IMR-90 (cell line): ENCODE results near the gene COPS9. TPM values are rescaled to one million over a fixed set of nuclear protein-coding genes. Genes with fewer than 3 reads are reported as not detected.

ENCODE experiments used
- ATAC-seq: fragments of 200-7000 bp; cut with Tn5 transposase; 2 replicates; pipeline ENCODE4 v1.9.1; 2020; ENCODE audit warnings: low read depth, mild to moderate bottlenecking, moderate library complexity
- BruUV-seq: library from RNA; stranded (reverse); fragments of 400-500 nt; replicated peaks from 2 replicates; lab custom pipeline; 2021; lab: Mats Ljungman, UMichigan
- CTCF ChIA-PET: fragments of 300-600 bp; formaldehyde crosslinking; extraction: SDS; loops from one replicate; lab custom pipeline; 2021; ENCODE audit warnings: antibody characterized with exemption; lab: Yijun Ruan, JAX
- POLR2A ChIA-PET: fragments of 300-600 bp; sonication (Branson Sonifier 250); formaldehyde crosslinking; loops from one replicate; lab custom pipeline; 2022; ENCODE audit warnings: antibody characterized with exemption; ENCODE audit not compliant: unreplicated experiment; lab: Charles Lee
- DNase-seq: peaks from one replicate; pipeline ENCODE4 v3.0.0; 2013
- H2AFZ ChIP-seq: replicated peaks from 2 replicates; pipeline ENCODE3; 2013; ENCODE audit warnings: low read length, mild to moderate bottlenecking; ENCODE audit not compliant: poor library complexity
- H2AK5ac ChIP-seq: 2 replicates; pipeline ENCODE4 v1.6.1; 2013; ENCODE audit warnings: low read depth, low read length, inconsistent platforms
- H2AK9ac ChIP-seq: replicated peaks from 2 replicates; pipeline ENCODE3; 2013; ENCODE audit warnings: mild to moderate bottlenecking, low read depth, low read length, moderate library complexity; ENCODE audit not compliant: poor library complexity
- H2BK120ac ChIP-seq: 2 replicates; pipeline ENCODE4 v1.6.1; 2013; ENCODE audit warnings: low read depth, low read length, inconsistent platforms
- H2BK15ac ChIP-seq: 3 replicates; pipeline ENCODE4 v1.6.1; 2013; ENCODE audit warnings: low read depth, low read length, inconsistent platforms
- H2BK20ac ChIP-seq: 2 replicates; pipeline ENCODE4 v1.6.1; 2013; ENCODE audit warnings: low read depth, mild to moderate bottlenecking, inconsistent platforms, low read length, moderate library complexity
- H2BK5ac ChIP-seq: 2 replicates; pipeline ENCODE4 v1.6.1; 2013; ENCODE audit warnings: mild to moderate bottlenecking, low read depth, low read length, inconsistent platforms; ENCODE audit not compliant: poor library complexity, severe bottlenecking
- H3K14ac ChIP-seq: replicated peaks from 2 replicates; pipeline ENCODE4 v1.6.1; 2013; ENCODE audit warnings: low read depth, low read length, inconsistent platforms
- H3K18ac ChIP-seq: 2 replicates; pipeline ENCODE4 v1.6.1; 2013; ENCODE audit warnings: low read depth, low read length, control low read depth
- H3K23ac ChIP-seq: 2 replicates; pipeline ENCODE4 v1.6.1; 2013; ENCODE audit warnings: low read depth, low read length, inconsistent platforms
- H3K27ac ChIP-seq: 2 replicates; pipeline ENCODE4 v1.5.1; 2013; ENCODE audit warnings: mild to moderate bottlenecking, control low read depth, low read length; ENCODE audit not compliant: insufficient read depth
- H3K27me3 ChIP-seq: 2 replicates; pipeline ENCODE4 v1.6.1; 2013; ENCODE audit warnings: low read length; ENCODE audit not compliant: control insufficient read depth, insufficient read depth
- H3K36me3 ChIP-seq: 2 replicates; pipeline ENCODE4 v1.6.1; 2013; ENCODE audit warnings: low read length, mixed read lengths; ENCODE audit not compliant: control insufficient read depth, insufficient read depth
- H3K4ac ChIP-seq: 2 replicates; pipeline ENCODE4 v1.6.1; 2013; ENCODE audit warnings: low read depth, low read length, inconsistent platforms
- H3K4me1 ChIP-seq: 2 replicates; pipeline ENCODE4 v1.6.1; 2013; ENCODE audit warnings: low read length, mixed read lengths; ENCODE audit not compliant: control insufficient read depth, insufficient read depth
- H3K4me2 ChIP-seq: 2 replicates; pipeline ENCODE4 v1.6.1; 2013; ENCODE audit warnings: low read depth, mild to moderate bottlenecking, control low read depth, low read length, moderate library complexity
- H3K4me3 ChIP-seq: 2 replicates; pipeline ENCODE4 v1.5.1; 2013; ENCODE audit warnings: low read depth, mild to moderate bottlenecking, control low read depth, low read length, moderate library complexity; ENCODE audit not compliant: insufficient read depth
- H3K56ac ChIP-seq: 2 replicates; pipeline ENCODE4 v1.6.1; 2013; ENCODE audit warnings: low read length, inconsistent platforms; ENCODE audit not compliant: insufficient read depth; ENCODE audit errors: extremely low read depth
- H3K79me1 ChIP-seq, 2 experiments: 2 replicates each; pipeline ENCODE4 v1.6.1; 2013; ENCODE audit warnings: low read length in 2 of 2, inconsistent platforms in 1 of 2, low read depth in 1 of 2
- H3K9ac ChIP-seq: 2 replicates; pipeline ENCODE4 v1.6.1; 2013; ENCODE audit warnings: low read depth, low read length, control low read depth
- H3K9me1 ChIP-seq: 2 replicates; pipeline ENCODE4 v1.6.1; 2013; ENCODE audit warnings: low read length, inconsistent platforms; ENCODE audit not compliant: insufficient read depth
- H3K9me3 ChIP-seq: 2 replicates; pipeline ENCODE4 v1.6.1; 2013; ENCODE audit warnings: low read length; ENCODE audit not compliant: control insufficient read depth, insufficient read depth
- H4K20me1 ChIP-seq: 2 replicates; pipeline ENCODE4 v1.6.1; 2013; ENCODE audit warnings: low read length, inconsistent platforms; ENCODE audit not compliant: insufficient read depth
- H4K5ac ChIP-seq: 2 replicates; pipeline ENCODE4 v1.6.1; 2013; ENCODE audit warnings: mild to moderate bottlenecking, low read depth, low read length, control low read depth
- H4K8ac ChIP-seq, 2 experiments: 2 replicates each; pipeline ENCODE4 v1.6.1; 2013; ENCODE audit warnings: low read depth in 2 of 2, low read length in 2 of 2, control low read depth in 1 of 2, inconsistent platforms in 1 of 2
- H4K91ac ChIP-seq: 2 replicates; pipeline ENCODE4 v1.6.1; 2013; ENCODE audit warnings: low read depth, low read length, inconsistent platforms; ENCODE audit not compliant: insufficient read depth
- BHLHE40 ChIP-seq: fragments of 150-350 bp; IDR thresholded peaks from 2 replicates; pipeline ENCODE4 v1.6.1; 2016; ENCODE audit warnings: mild to moderate bottlenecking, low read depth, low read length
- CEBPB ChIP-seq: IDR thresholded peaks from 2 replicates; pipeline ENCODE4 v1.6.1; 2012; ENCODE audit warnings: low read depth, low read length, improper control_type of control experiment
- CHD1 ChIP-seq: IDR thresholded peaks from 2 replicates; pipeline ENCODE4 v1.6.1; 2012; ENCODE audit warnings: low read depth, low read length, improper control_type of control experiment
- CTCF ChIP-seq: conservative IDR thresholded peaks from 2 replicates; pipeline ENCODE4 v1.5.1; 2012; ENCODE audit warnings: mild to moderate bottlenecking, low read depth, low read length, improper control_type of control experiment
- ELK1 ChIP-seq: fragments of 150-350 bp; IDR thresholded peaks from 2 replicates; pipeline ENCODE4 v1.6.1; 2016; ENCODE audit warnings: low read depth, mild to moderate bottlenecking, low read length, moderate library complexity, borderline replicate concordance
- FOS ChIP-seq: fragments of 150-350 bp; IDR thresholded peaks from 2 replicates; pipeline ENCODE4 v1.6.1; 2016; ENCODE audit warnings: low read depth, low read length
- MAFK ChIP-seq: IDR thresholded peaks from 2 replicates; pipeline ENCODE4 v1.6.1; 2012; ENCODE audit warnings: low read depth, low read length, improper control_type of control experiment
- NFE2L2 ChIP-seq: fragments of 150-350 bp; IDR thresholded peaks from 2 replicates; pipeline ENCODE4 v1.6.1; 2016; ENCODE audit warnings: low read depth, mild to moderate bottlenecking, low read length
- POLR2A ChIP-seq: IDR thresholded peaks from 2 replicates; pipeline ENCODE4 v1.6.1; 2012; ENCODE audit warnings: mild to moderate bottlenecking, low read depth, low read length
- RAD21 ChIP-seq: IDR thresholded peaks from 2 replicates; pipeline ENCODE4 v1.6.1; 2012; ENCODE audit warnings: low read length, improper control_type of control experiment
- RCOR1 ChIP-seq: IDR thresholded peaks from 2 replicates; pipeline ENCODE4 v1.6.1; 2012; ENCODE audit warnings: mild to moderate bottlenecking, low read length, improper control_type of control experiment; ENCODE audit not compliant: insufficient replicate concordance
- RFX5 ChIP-seq: IDR thresholded peaks from 2 replicates; pipeline ENCODE4 v1.8.0; 2012; ENCODE audit warnings: low read depth, mild to moderate bottlenecking, low read length, moderate library complexity
- whole genome bisulfite sequencing, 2 experiments: methylation state at CpG; one replicate each; pipeline versions ENCODE4 v1.1.5 to v1.1.7; 2013; ENCODE audit warnings: missing lambda C conversion rate in 2 of 2; ENCODE audit not compliant: insufficient read length in 1 of 2; ENCODE audit errors: extremely low coverage in 2 of 2; 5-methylcytosine and 5-hydroxymethylcytosine counted together
- dilution Hi-C: fragments of 300-500 bp; cut with HindIII; formaldehyde crosslinking; loops from one replicate; pipeline ENCODE4 v1.14.3; 2018; ENCODE audit warnings: low sequenced_read_pairs; ENCODE audit not compliant: unreplicated experiment
- in situ Hi-C: fragments of 300-500 bp; cut with MboI; formaldehyde crosslinking; loops from 3 replicates; pipeline ENCODE4 v1.14.3; 2019; ENCODE audit warnings: low sequenced_read_pairs, inconsistent platforms, mixed read lengths
- intact Hi-C: fragments of 100-400 bp; cut with micrococcal nuclease; formaldehyde crosslinking; loops from 2 replicates; pipeline ENCODE4 v1.10.0; 2022
- polyA plus RNA-seq, 3 experiments: library from polyadenylated mRNA; depleted of rRNA; stranded (reverse); fragments of >200 nt; gene quantifications; 2 replicates each; pipeline ENCODE4 v1.2.3, GENCODE V29; 2012; ENCODE audit warnings: low replicate concordance in 1 of 3
- total RNA-seq: library from RNA; depleted of rRNA; stranded (reverse); fragments of >200 nt; gene quantifications from 2 replicates; pipeline ENCODE4 v1.2.3, GENCODE V29; 2012
- TF ChIP-seq, protein P1 (sequence below): fragments of 150-350 bp; IDR thresholded peaks from 2 replicates; pipeline ENCODE4 v1.6.1; 2017; ENCODE audit warnings: mild to moderate bottlenecking, antibody characterized with exemption, low read length, low read depth

COPS9 gene
- total and polyA plus RNA-seq, 2 of the 4 experiments (the other 2 are of a cell fraction) = 85.9 to 309 TPM

- H4K91ac ChIP-seq = no peak overlapping the region
- H2AK5ac ChIP-seq = no peak overlapping the region
- intact Hi-C loops (no loop called here), dilution Hi-C loops (no loop called here), in situ Hi-C loops (no loop called here)
- TF ChIP-seq, protein P1, sequence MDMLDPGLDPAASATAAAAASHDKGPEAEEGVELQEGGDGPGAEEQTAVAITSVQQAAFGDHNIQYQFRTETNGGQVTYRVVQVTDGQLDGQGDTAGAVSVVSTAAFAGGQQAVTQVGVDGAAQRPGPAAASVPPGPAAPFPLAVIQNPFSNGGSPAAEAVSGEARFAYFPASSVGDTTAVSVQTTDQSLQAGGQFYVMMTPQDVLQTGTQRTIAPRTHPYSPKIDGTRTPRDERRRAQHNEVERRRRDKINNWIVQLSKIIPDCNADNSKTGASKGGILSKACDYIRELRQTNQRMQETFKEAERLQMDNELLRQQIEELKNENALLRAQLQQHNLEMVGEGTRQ = no peak
- TF ChIP-seq RFX5 (no peak), ELK1 (no peak), CTCF (no peak), FOS (no peak), CHD1 (no peak), BHLHE40 (no peak), RCOR1 (no peak), POLR2A (no peak), RAD21 (no peak), CEBPB (no peak), NFE2L2 (no peak), MAFK (no peak)
- no peak overlapping the region for H3K4me2 ChIP-seq
- no peak overlapping the region for H3K14ac ChIP-seq
- no peak overlapping the region for H2AK9ac ChIP-seq
- H3K9ac ChIP-seq = no peak overlapping the region
- H2AFZ ChIP-seq = no peak overlapping the region
- H3K79me1 ChIP-seq = no peaks in the 10 kb centered on the region
- H3K56ac ChIP-seq = no peak overlapping the region
- no peak overlapping the region for H3K4ac ChIP-seq
- H2BK120ac ChIP-seq = no peak overlapping the region
- no peaks in the 10 kb centered on the region for H3K9me1 ChIP-seq
- H2BK5ac ChIP-seq = no peak overlapping the region
- DNase-seq = no peak
- H4K20me1 ChIP-seq = no peaks in the 10 kb centered on the region
- H3K18ac ChIP-seq = no peak overlapping the region
- ATAC-seq = no peak
- POLR2A ChIA-PET = no interaction called here
- CTCF ChIA-PET = no interaction called here
- H4K5ac ChIP-seq = no peak overlapping the region
- H4K8ac ChIP-seq = no peak overlapping the region
- H3K36me3 ChIP-seq = no peaks in the 10 kb centered on the region
- no peak overlapping the region for H3K4me3 ChIP-seq
- H2BK15ac ChIP-seq = no peak overlapping the region
- no peak overlapping the region for H2BK20ac ChIP-seq
- no peak overlapping the region for H3K27ac ChIP-seq
- peaks cover 67% of the 10 kb centered on the region for H3K27me3 ChIP-seq
- no peak overlapping the region for H3K23ac ChIP-seq
- H3K4me1 ChIP-seq = no peaks in the 10 kb centered on the region
- 71% methylated on average over 3 of the region's 5 CpGs; no CpG with 5 or more reads in 1 of the 2 experiments for WGBS, 2 experiments
- H3K9me3 ChIP-seq = no peaks in the 10 kb centered on the region; the same call in 1 of the 2 replicates
- no TSS peak for BruUV-seq
Observed at GRCh38 chr2:240182001-240182400, 45.9 kb upstream of the COPS9 start.
